D721Med (cell line): Measurements from ENCODE around the gene NPC2.

ENCODE experiments used
- DNase-seq: peaks from one replicate; pipeline ENCODE4 v3.0.0; 2011; ENCODE audit warnings: low spot score; ENCODE audit not compliant: insufficient read length
- FAIRE-seq: peaks from 2 replicates; lab custom pipeline; 2011; peaks lifted over from hg19 to GRCh38; lab: Jason Lieb, UNC
- CTCF ChIP-seq: IDR thresholded peaks from 2 replicates; pipeline ENCODE4 v1.5.1; 2012; ENCODE audit warnings: mild to moderate bottlenecking, control low read depth; ENCODE audit not compliant: insufficient read depth; ENCODE audit errors: missing control alignments

Gene NPC2

GRCh38 chr14:74507840-74508239 lies 14.7 kb upstream of the NPC2 start:
- no peak for FAIRE-seq
- no peak for TF ChIP-seq CTCF

DNA sequence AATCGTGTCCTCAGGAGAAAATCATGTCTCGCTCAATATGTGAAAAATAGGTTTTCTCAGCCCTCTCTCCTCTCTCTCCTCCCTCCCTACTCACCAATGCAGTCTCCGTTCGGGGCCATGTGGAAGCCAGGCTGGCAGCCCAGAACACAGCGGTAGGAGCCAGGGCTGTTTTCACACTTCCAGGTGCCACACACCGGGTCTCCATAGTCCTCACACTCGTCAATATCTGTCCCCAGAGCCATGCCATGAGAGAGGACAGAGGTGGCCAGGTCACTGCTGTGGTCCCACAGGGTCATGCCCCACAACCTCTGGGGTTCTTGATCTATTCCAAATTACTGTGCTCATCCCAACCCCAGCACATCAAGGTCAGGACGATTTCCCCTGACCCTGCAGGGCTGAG lies 14.0 kb upstream of the NPC2 start:
- TF ChIP-seq CTCF: no peak
- FAIRE-seq: no peak
- DNase-seq: no peak

More at GRCh38 chr14:74507840-74508239, 14.7 kb upstream of the NPC2 start:
- no peak for DNase-seq

- DNase-seq: no peak
- TF ChIP-seq CTCF: no peak
- no peak for FAIRE-seq
These were observed 13.3 kb upstream of the NPC2 start for GRCh38 chr14:74506411-74506851.

GRCh38 chr14:74505831-74506230 lies 12.7 kb upstream of the NPC2 start:
- no peak for FAIRE-seq
- no peak for TF ChIP-seq CTCF
- no peak for DNase-seq

DNA sequence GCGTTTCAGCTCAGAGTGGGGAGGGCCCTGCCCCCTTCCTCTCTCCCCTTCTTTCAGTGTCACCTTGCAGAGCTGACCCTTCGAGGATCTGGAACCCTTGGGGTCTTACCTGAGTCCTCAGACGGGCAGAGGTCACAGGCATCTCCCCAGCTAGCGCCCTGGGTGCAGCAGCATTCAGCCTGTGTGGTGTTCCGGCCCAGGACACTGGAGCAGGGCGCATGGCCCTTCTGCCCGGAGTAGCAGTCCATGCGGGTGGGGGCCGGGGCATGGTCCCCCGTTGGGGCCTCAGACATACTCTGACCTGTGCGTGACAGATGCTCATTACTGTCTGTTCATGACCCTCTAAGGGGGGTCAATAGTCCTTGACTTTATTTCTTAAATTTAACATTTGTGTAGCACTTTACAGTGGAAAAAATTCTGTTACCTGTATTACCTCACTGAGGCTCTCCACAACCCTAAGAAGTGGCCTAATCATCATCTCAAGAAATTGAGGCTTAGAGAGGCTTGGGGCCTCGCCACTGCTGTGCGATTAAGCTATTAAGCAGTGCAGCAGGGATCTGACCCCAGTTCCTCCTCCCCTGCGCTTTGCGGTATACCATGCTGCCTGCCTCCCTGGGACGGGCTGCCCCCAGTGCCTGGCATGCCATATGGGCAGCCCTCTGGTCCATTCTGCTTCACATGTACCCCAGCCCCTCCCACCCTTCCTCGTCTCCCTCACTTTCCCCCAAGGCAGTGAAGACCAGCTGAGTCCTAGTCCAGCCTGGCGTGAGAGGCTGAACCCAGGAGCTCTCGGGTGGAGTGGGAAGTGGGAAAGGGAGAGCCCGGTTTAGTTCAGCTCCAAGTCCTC lies 12.0 kb upstream of the NPC2 start:
- FAIRE-seq (peak; percentile 63), DNase-seq (peak; percentile 55)
- no peak for TF ChIP-seq CTCF

DNA sequence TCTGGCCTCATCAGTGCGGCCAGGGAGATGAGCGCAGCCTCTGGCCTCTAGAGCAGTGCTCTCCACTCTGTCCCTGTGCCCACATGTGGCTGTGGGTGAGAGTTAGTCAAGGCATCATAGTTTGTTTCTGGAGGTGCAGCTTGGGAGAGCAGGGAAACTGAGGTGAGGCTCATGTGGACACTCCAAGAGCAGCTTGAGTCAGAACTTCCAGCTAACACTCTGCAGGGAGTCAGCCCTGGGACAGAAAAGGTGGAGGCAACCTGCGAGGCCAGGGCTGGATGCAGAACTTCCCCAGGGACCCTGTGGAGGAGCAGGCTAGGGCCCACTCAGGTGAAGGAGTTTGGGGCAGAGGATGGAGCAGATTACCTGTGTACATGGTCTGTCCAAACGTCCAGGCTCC lies 11.3 kb upstream of the NPC2 start:
- no peak for TF ChIP-seq CTCF
- FAIRE-seq (no peak), DNase-seq (no peak)

GRCh38 chr14:74503938-74504335 lies 10.8 kb upstream of the NPC2 start:
- no peak for FAIRE-seq
- TF ChIP-seq CTCF: no peak
- DNase-seq: no peak
